SK-N-SH (cell line): ENCODE results near the gene ZNF605. TPM values are rescaled to one million over a fixed set of nuclear protein-coding genes. Genes with fewer than 3 reads are reported as not detected.

Experiments
- CTCF ChIA-PET: fragments of 300-600, 350-600 bp; formaldehyde crosslinking; extraction: SDS; loops from one replicate; lab custom pipeline; 2021; lab: Yijun Ruan, JAX
- POLR2A ChIA-PET: fragments of 350-600 bp; sonication (Branson Sonifier 250); formaldehyde crosslinking; extraction: SDS; loops from one replicate; lab custom pipeline; 2020; ENCODE audit warnings: antibody characterized with exemption, inconsistent platforms; lab: Yijun Ruan, JAX
- DNase-seq: peaks from one replicate; pipeline ENCODE4 v3.0.0; 2012
- H2AFZ ChIP-seq: fragments of 200-600 bp; sonication (generic); 2 replicates; pipeline ENCODE4 v1.8.1; 2016; ENCODE audit warnings: antibody characterized with exemption, mild to moderate bottlenecking, low read depth
- H3F3A ChIP-seq: fragments of 200-600 bp; sonication (generic); replicated peaks from 2 replicates; pipeline ENCODE3; 2016; ENCODE audit warnings: antibody characterized with exemption, mild to moderate bottlenecking; ENCODE audit not compliant: insufficient read depth
- H3K27ac ChIP-seq, 2 experiments: fragments of 200-500 bp in 1 of 2; fragments of 200-600 bp in 1 of 2; sonication (Bioruptor generic) in 1 of 2; sonication (generic), shearing (Covaris generic) in 1 of 2; 2 replicates each; pipeline versions ENCODE4 v1.5.1 to v1.6.1; 2014 to 2016; ENCODE audit warnings: low read depth in 2 of 2, inconsistent platforms in 1 of 2, low read length in 1 of 2, mild to moderate bottlenecking in 1 of 2, mixed read lengths in 1 of 2
- H3K27me3 ChIP-seq: fragments of 200-600 bp; sonication (generic), shearing (Covaris generic); 2 replicates; pipeline ENCODE4 v1.6.1; 2016; ENCODE audit warnings: mixed run types; ENCODE audit not compliant: insufficient read depth
- H3K36me3 ChIP-seq, 2 experiments: fragments of 200-500 bp in 1 of 2; fragments of 200-600 bp in 1 of 2; sonication (Bioruptor generic) in 1 of 2; sonication (generic) in 1 of 2; replicated peaks in 1 of 2; 2 replicates each; pipeline versions ENCODE3 to v1.5.1; 2014 to 2016; ENCODE audit warnings: low read length in 1 of 2, mild to moderate bottlenecking in 1 of 2; ENCODE audit not compliant: insufficient read depth in 2 of 2, control insufficient read depth in 1 of 2
- H3K4me1 ChIP-seq, 2 experiments: fragments of 200-500 bp in 1 of 2; fragments of 200-600 bp in 1 of 2; sonication (Bioruptor generic) in 1 of 2; sonication (generic), shearing (Covaris generic) in 1 of 2; 2 replicates each; pipeline versions ENCODE4 v1.5.1 to v1.6.1; 2014 to 2016; ENCODE audit warnings: low read depth in 1 of 2, low read length in 1 of 2, mixed run types in 1 of 2; ENCODE audit not compliant: insufficient read depth in 2 of 2, control insufficient read depth in 1 of 2
- H3K4me2 ChIP-seq: fragments of 200-600 bp; sonication (generic), shearing (Covaris generic); 2 replicates; pipeline ENCODE4 v1.6.1; 2017; ENCODE audit warnings: mixed run types
- H3K4me3 ChIP-seq, 2 experiments: fragments of 200-500 bp in 1 of 2; fragments of 200-600 bp in 1 of 2; sonication (Bioruptor generic) in 1 of 2; sonication (generic), shearing (Covaris generic) in 1 of 2; 2 replicates each; pipeline versions ENCODE4 v1.5.1 to v1.8.1; 2014 to 2016; ENCODE audit warnings: low read depth in 2 of 2, inconsistent platforms in 1 of 2, low read length in 1 of 2, mild to moderate bottlenecking in 1 of 2, mixed read lengths in 1 of 2, moderate library complexity in 1 of 2
- H3K79me2 ChIP-seq: fragments of 200-600 bp; sonication (generic); 2 replicates; pipeline ENCODE4 v1.8.1; 2017; ENCODE audit warnings: mild to moderate bottlenecking; ENCODE audit not compliant: insufficient read depth
- H3K9ac ChIP-seq: fragments of 200-600 bp; sonication (generic); 2 replicates; pipeline ENCODE4 v1.6.1; 2017; ENCODE audit warnings: mixed run types
- H3K9me2 ChIP-seq: fragments of 200-600 bp; sonication (generic); 2 replicates; pipeline ENCODE4 v1.6.1; 2017; ENCODE audit warnings: mixed run types
- H3K9me3 ChIP-seq: fragments of 200-600 bp; sonication (generic); 2 replicates; pipeline ENCODE4 v1.6.1; 2017; ENCODE audit warnings: mixed run types, mild to moderate bottlenecking, moderate library complexity
- H4K20me1 ChIP-seq: fragments of 200-600 bp; sonication (generic); 2 replicates; pipeline ENCODE4 v1.6.1; 2017; ENCODE audit warnings: mild to moderate bottlenecking, mixed run types; ENCODE audit not compliant: insufficient read depth
- CHD2 ChIP-seq: fragments of 150-350 bp; IDR thresholded peaks from 2 replicates; pipeline ENCODE4 v1.6.1; 2018; ENCODE audit warnings: low read length; ENCODE audit not compliant: partially characterized antibody
- EP300 ChIP-seq, 2 experiments: IDR thresholded peaks; 2 replicates each; pipeline versions ENCODE4 v1.4.0 to v1.6.1; 2012; ENCODE audit warnings: borderline replicate concordance in 1 of 2, low read depth in 1 of 2, low read length in 1 of 2
- EZH2phosphoT487 ChIP-seq: fragments of 200-600 bp; sonication (generic); IDR thresholded peaks from 2 replicates; pipeline ENCODE4 v1.6.1; 2017; ENCODE audit warnings: low read depth, mixed run types, mild to moderate bottlenecking, antibody characterized with exemption, moderate library complexity, borderline replicate concordance
- IRF3 ChIP-seq: fragments of 150-350 bp; IDR thresholded peaks from 2 replicates; pipeline ENCODE4 v1.6.1; 2016; ENCODE audit warnings: mild to moderate bottlenecking, low read depth, low read length
- RXRA ChIP-seq: IDR thresholded peaks from 2 replicates; pipeline ENCODE4 v1.4.0; 2012; ENCODE audit warnings: low read depth, mild to moderate bottlenecking, borderline replicate concordance
- SIN3A ChIP-seq: IDR thresholded peaks from 2 replicates; pipeline ENCODE4 v1.6.1; 2012; ENCODE audit warnings: low read depth, mild to moderate bottlenecking, low read length, moderate library complexity, borderline replicate concordance
- TAF1 ChIP-seq: IDR thresholded peaks from 2 replicates; pipeline ENCODE4 v1.6.1; 2012; ENCODE audit warnings: low read depth, mild to moderate bottlenecking, low read length, moderate library complexity, borderline replicate concordance
- WGBS: methylation state at CpG from one replicate; pipeline ENCODE4 v1.1.6; 2017; ENCODE audit warnings: low lambda C conversion rate; 5-methylcytosine and 5-hydroxymethylcytosine counted together
- polyA plus RNA-seq, 3 experiments: library from polyadenylated mRNA; depleted of rRNA; stranded (reverse); fragments of >200 nt; gene quantifications; 2 replicates each; pipeline ENCODE4 v1.2.3, GENCODE V29; 2012
- TF ChIP-seq, protein P1 (sequence below): IDR thresholded peaks from 2 replicates; pipeline ENCODE4 v1.4.0; 2012; ENCODE audit warnings: low read depth, borderline replicate concordance
- TF ChIP-seq, protein P2 (sequence below): fragments of 150-350 bp; IDR thresholded peaks from 2 replicates; pipeline ENCODE4 v1.6.1; 2017; ENCODE audit warnings: antibody characterized with exemption, low read length, low read depth, borderline replicate concordance

The ZNF605 gene
- polyA plus RNA-seq, 1 of the 3 experiments (the other 2 are of a cell fraction), result 4.0 TPM

DNA sequence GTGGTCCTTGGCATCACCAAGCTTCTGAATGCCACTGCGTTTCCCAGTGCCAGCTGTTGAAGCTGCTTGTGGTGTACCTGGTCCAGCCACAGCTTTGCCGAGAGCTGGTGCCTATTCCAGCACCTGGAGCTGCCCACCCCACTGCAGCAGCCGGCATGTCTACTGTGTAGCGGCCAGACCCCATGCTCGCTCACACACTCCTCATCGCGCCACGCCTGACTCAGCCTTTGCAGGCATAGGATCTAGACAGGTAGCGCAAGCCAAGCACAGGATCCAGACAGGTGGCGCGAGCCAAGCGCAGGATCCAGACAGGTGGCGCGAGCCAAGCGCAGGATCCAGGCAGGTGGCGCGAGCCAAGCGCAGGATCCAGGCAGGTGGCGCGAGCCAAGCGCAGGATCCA lies 11.6 kb upstream of the ZNF605 start:
- no peaks in the 10 kb centered on the region for H3K79me2 ChIP-seq
- no peak overlapping the region for H2AFZ ChIP-seq
- CTCF ChIA-PET, result no interaction called here
- H3K9ac ChIP-seq, result no peak overlapping the region
- POLR2A ChIA-PET, result no interaction called here
- no peak for DNase-seq
- no peaks in the 10 kb centered on the region for H3K9me3 ChIP-seq
- no peak overlapping the region for H3K4me2 ChIP-seq
- no peaks in the 10 kb centered on the region for H3F3A ChIP-seq
- no peak overlapping the region for H3K4me3 ChIP-seq
- TF ChIP-seq IRF3 (no peak), EP300 (IDR thresholded peaks at IDR 0.05; ENCODE audit: borderline replicate concordance in 1 of 2, low read depth in 1 of 2, low read length in 1 of 2) (no peak), EZH2phosphoT487 (no peak), TAF1 (no peak), SIN3A (no peak)
- TF ChIP-seq, protein P1, sequence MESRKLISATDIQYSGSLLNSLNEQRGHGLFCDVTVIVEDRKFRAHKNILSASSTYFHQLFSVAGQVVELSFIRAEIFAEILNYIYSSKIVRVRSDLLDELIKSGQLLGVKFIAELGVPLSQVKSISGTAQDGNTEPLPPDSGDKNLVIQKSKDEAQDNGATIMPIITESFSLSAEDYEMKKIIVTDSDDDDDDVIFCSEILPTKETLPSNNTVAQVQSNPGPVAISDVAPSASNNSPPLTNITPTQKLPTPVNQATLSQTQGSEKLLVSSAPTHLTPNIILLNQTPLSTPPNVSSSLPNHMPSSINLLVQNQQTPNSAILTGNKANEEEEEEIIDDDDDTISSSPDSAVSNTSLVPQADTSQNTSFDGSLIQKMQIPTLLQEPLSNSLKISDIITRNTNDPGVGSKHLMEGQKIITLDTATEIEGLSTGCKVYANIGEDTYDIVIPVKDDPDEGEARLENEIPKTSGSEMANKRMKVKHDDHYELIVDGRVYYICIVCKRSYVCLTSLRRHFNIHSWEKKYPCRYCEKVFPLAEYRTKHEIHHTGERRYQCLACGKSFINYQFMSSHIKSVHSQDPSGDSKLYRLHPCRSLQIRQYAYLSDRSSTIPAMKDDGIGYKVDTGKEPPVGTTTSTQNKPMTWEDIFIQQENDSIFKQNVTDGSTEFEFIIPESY, result no peak
- TF ChIP-seq, protein P2, sequence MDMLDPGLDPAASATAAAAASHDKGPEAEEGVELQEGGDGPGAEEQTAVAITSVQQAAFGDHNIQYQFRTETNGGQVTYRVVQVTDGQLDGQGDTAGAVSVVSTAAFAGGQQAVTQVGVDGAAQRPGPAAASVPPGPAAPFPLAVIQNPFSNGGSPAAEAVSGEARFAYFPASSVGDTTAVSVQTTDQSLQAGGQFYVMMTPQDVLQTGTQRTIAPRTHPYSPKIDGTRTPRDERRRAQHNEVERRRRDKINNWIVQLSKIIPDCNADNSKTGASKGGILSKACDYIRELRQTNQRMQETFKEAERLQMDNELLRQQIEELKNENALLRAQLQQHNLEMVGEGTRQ, result no peak
- TF ChIP-seq, all 33 proteins: peak for 0
- H4K20me1 ChIP-seq, result no peaks in the 10 kb centered on the region
- no peaks in the 10 kb centered on the region for H3K4me1 ChIP-seq
- WGBS, result 93% methylated on average over 19 of the region's 21 CpGs
- H3K27me3 ChIP-seq, result no peaks in the 10 kb centered on the region
- no peaks in the 10 kb centered on the region for H3K9me2 ChIP-seq
- H3K36me3 ChIP-seq, result no peaks in the 10 kb centered on the region
- no peak overlapping the region for H3K27ac ChIP-seq

- 59% methylated on average over 5 of the region's 12 CpGs for WGBS
- Histone ChIP-seq H3K27me3 (no peaks in the 10 kb centered on the region), H3K4me3 (no peak overlapping the region), H3K79me2 (no peaks in the 10 kb centered on the region), H3K4me1 (no peaks in the 10 kb centered on the region), H3K27ac (no peak overlapping the region), H4K20me1 (no peaks in the 10 kb centered on the region), H3K36me3 (no peaks in the 10 kb centered on the region), H3K9me2 (no peaks in the 10 kb centered on the region), H3F3A (no peaks in the 10 kb centered on the region), H2AFZ (no peak overlapping the region), H3K9me3 (no peaks in the 10 kb centered on the region), H3K9ac (no peak overlapping the region), H3K4me2 (no peak overlapping the region)
- TF ChIP-seq CHD2, result no peak
- TF ChIP-seq EP300 (IDR thresholded peaks at IDR 0.05; ENCODE audit: borderline replicate concordance in 1 of 2, low read depth in 1 of 2, low read length in 1 of 2), result no peak
- no peak for TF ChIP-seq RXRA
- CTCF ChIA-PET, result no interaction called here
- POLR2A ChIA-PET, result no interaction called here
- DNase-seq, result no peak
Measured at GRCh38 chr12:132966676-132967415, 10.7 kb upstream of the ZNF605 start.
